HG03432 (cell line): ENCODE results near the gene ARHGAP40.
"Not testable (repeated sequence)": the region's sequence is repeated elsewhere in the genome, so short reads cannot be mapped to it uniquely, and the experiment has no call there.

ENCODE experiments used
- ATAC-seq: cut with Tn5 transposase; IDR thresholded peaks from one replicate; pipeline ENCODE4 v1.9.1; 2021; ENCODE audit warnings: mild to moderate bottlenecking, moderate library complexity; ENCODE audit not compliant: unreplicated experiment

The ARHGAP40 gene

DNA sequence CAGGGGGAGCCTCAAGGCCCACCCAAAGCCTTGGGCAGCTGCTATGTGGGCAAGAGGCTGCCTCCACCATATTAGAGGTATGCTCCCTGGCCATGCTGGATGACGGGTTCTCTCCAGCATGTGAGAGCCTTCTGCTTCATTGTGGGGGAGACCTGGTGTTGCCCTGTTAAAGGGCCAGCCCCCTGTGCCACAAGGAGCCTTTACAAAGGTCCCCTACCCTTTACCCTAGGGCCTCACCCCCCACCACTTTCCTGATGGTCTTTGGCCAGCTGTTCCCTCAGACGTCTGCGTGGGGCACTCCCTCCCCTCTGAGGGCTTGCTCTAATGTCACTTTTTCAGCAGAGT lies 15.5 kb upstream of the ARHGAP40 start:
- ATAC-seq, result no peak

DNA sequence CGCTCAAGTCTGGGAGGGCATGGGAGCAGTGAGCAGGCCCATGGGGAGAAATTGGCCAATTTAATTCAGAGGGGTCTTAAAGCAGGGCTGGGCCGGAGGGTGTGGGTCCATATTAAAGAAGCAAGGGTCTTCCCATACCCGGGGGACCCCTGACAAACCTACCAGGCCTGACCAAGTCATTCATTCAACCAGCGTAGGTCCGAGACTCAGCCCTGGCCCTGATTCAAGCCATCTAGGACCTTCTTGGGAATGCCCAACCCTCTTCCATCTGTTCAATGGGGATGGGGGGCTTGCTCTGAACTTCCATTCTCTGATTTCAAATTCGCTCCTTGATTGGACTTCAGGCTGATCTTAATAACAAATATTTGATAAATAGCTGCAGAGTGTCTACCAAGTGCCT lies 13.3 kb upstream of the ARHGAP40 start:
- no peak for ATAC-seq

DNA sequence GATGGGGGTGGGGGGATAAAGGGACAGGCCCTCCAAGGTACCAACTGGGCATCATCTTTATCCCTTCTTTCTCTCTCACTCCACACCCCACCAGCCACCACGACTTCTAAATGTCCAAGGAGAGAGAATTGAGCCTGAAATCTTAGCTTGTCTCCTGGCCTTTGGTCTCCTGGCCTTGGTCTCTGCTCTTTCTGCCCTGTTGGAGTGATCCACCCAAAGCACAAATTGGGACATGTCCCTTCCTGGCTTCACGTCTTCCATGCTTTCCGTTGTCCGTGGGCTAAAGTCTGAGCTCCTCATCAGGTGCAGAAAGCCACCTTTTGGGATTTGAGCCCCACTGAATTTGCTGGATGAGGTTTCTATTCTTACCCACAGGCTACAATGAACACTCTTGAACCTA lies 12.3 kb upstream of the ARHGAP40 start:
- ATAC-seq, result no peak

DNA sequence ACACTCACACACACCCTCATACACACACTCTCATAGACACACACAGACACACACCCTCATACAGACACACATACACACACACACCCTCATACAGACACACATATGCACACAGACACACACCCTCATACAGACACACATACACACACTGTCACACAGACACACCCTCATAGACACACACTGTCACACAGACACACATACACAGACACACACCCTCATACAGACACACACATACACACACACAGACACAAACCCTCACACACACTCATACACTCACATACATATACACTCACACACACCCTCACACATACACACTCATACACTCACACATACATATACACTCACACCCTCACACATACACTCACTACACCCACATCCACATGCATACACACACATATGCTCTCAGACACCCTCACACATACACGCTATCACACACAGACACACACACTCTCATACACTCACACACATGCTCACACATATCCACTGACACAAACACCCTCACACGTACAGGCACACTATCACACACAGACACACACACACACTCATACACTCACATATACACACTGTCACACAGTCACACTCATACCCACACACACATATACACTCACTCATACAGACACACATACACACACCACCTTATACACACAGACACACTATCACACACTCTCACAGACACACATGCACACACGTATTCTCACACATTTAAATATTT lies 11.5 kb upstream of the ARHGAP40 start:
- no peak for ATAC-seq

DNA sequence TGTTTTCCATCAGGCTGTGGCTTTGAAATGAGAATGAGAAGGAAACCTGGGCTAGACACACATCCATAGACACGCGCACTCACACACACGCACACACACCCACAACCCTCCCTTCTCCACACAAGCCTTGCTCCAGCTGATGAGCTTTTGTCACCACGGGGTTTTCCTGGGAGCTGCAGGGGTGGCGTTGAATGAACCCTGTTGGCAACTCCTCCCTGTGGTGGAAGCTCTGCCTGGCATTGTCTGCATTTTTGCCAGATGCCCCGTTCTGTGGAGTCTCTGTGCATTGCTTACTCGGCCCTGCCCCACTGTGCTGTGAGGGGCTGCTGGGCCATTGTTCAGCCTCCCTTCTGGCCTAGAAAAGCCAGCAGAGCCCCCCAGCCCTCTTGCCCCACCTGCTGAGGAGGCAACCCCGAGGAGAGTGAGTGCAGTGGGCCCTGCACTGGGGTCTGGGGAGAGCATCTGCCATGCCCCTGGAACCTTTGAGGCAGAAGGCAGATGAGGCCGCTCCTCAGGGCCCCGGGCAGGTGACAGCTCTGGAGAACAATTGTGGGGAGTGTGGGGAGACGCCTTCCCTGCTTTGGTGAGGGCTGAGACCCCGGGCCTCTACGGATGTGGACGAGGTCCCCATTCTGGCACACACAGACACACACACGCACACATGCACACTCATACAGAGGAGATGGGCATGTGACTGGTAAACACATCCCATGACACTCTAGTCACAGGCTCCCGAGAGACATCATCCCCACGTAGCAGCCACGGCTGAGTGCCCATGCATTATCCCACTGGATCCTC lies 10.7 kb upstream of the ARHGAP40 start:
- ATAC-seq, result no peak

DNA sequence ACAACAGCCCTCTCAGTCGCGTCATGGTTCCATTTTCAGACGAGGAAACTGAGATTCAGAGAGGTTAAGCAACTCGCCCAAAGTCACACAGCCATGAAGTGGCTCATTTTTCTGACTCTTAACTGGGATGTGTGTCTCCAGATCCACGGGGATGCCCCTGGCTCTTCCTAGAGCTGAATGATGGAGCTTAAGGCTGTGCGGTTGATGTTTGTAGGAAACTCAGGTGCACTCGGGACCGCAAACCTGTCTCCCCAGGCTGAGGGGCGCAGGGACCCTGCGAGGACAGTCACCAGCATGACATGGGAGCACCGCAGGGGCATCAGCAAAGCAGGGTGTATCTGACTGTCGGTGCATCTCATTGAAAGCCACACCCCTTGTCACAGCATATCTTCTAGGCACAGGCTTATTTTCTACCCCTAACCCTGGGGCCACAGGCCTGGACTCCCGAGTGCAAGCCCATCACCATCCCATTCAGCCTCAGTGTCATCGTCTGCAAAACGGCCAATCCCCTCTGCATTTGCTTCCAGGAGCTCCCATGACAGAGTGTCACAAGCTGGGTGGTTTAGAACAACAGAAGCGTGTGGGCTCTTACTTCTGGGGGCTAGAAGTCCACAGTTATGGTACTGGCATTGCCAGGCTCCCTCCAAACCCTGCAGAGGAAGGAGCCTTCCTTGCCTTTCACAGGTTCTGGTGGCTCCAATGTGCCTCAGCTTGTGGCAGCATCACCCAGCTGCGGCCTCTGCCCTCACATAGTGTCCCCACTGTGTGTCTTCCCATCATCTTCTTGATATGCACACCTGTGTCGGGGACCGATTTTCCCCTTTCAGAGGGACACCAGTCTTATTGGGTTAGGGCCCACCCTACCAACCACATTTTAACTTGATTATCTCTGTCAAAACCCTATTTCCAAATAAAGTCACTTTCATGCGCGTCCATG lies 9.9 kb upstream of the ARHGAP40 start:
- ATAC-seq, result no peak

DNA sequence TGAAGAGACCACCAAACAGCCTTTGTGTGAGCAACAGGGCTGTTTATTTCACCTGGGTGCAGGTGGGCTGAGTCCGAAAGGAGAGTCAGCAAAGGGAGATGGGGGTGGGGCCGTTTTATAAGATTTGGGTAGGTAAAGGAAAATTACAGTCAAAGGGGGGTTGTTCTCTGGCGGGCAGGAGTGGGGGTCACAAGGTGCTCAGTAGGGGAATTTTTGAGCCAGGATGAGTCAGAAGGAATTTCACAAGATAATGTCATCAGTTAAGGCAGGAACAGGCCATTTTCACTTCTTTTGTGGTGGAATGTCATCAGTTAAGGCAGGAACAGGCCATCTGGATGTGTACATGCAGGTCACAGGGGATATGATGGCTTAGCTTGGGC lies 9.2 kb upstream of the ARHGAP40 start:
- ATAC-seq, result not testable (repeated sequence)

DNA sequence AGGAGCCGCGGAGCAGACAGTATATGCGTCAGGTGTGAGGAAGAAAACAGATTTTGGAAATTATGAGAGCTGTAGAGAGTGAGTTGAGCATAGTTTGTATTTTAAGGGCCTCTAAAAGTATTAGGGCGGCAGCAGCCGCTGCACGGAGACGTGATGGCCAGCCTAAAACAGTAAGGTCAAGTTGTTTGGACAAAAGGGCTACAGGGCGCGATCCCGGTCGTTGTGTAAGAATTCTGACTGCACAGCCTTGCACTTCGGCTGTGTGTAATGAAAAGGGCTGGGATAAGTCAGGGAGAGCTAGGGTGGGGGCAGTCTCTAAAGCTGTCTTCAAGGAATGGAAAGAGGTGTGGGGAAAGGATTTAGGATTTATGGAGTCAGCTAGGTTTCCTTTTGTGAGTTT lies 7.3 kb upstream of the ARHGAP40 start:
- not testable (repeated sequence) for ATAC-seq

DNA sequence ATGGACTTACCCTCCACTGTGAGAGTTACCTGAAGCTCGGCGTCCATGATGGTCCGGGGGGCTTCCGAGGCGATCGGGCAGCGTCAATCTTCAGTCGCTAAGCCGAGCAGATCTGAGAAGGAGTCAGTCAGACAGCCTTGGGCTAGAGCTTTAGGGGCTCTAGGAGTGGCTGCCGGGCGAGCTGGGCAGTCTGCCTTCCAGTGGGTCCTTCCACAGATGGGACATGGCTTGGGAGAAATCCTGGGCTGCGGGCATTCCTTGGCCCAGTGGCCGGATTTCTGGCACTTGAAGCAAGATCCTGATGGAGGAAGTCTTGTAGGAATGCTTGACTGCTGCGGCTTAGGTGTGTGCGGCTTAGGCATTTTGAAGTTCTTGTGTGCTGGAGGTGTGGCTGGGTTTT lies 5.7 kb upstream of the ARHGAP40 start:
- not testable (repeated sequence) for ATAC-seq

DNA sequence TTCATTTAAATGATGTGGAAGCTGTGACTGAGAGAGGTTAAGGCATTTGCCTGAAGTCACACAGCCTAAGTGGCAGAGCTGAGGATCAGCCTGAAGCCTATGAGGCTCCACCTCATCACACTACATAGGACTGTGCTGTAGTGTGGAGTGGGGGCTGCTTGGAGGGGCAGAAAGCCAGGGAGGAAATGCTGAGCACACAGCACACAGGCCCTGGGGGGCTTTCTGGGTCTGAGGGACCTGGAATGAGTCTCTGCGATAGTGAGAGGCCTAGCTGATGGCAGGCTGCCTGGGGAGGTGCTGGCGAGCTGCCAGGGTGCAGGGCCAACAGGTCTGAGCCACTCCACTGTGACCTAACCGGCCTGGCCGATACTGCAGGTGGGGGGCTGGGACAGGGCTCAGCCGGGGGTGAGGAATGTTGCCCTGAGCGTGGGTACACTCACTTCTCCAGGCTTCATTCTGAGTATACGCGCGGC lies 2.2 kb upstream of the ARHGAP40 start:
- no peak for ATAC-seq

DNA sequence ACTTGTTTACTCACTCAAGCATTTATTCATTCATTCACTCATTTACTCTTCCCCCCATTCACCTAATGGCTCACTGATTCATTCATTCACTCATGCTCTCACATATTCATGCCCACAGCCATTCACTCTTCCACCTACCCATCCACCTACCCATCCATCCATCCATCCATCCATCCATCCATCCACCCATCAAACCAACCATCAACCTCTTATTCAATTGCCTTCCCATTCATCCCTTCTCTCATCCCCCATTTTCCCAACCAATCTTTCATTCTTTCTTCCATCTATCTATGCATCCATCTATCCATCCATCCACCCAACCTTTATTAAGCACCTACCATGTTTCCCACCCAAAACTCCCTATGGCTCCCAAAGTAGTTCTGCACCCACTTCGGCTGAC lies 1.6 kb upstream of the ARHGAP40 start:
- no peak for ATAC-seq

DNA sequence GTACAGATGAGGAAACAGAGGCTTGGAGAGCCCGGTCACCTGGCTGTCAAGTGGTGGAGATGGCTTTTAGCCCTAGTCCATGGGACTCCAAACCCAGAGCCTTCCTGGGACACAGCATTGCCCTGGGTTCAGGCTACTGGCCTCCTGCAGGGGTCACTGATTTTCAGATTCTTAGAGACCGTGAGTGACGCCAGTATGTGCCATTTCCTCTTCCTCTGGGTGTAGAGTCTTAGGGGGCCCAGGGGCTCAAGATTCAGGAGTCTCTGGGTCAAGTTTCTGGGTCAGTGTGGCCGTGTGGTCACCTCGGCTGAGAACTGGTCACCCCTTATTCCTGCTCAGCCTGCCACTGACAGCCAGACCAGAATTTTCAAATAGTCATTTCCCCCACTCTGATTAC lies 574 bp downstream of the ARHGAP40 start:
- ATAC-seq, result no peak

DNA sequence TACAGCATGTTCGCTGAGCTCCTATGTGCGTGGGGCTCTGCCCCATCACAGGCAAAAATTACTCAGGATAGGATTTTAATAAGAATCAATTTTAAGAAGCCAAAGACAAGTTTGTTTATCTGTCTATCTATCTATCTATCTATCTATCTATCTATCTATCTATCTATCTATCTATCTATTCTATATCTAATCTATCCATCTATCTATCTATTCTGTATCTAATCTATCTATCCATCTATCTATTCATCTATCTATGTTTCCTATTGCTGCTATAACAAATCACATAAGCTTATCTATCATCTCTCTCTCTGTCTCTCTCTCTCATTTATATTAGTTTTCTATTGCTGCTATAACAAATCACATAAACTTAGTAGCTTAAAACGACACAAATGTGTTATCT lies 1.7 kb downstream of the ARHGAP40 start:
- no peak for ATAC-seq

DNA sequence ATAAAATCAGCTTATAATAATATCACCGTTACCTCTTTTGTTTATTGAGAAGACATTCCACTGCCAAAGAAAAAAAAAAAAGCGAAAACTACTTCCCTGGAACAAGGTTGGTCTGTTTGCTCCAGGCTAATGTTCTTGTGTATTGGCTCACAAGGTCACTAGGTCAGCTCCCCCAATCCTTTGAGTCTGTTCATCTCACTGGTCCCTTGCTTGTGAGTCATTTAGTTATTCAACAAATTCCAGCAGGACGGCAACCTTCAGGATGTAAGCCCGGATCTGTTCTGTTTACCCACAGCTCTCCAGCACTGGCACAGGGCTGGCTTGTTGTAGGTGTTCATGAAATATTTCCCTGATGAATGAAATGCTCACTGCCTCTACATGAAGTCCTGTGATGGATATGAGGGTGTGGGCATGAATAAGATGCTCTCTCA lies 3.3 kb downstream of the ARHGAP40 start:
- no peak for ATAC-seq

DNA sequence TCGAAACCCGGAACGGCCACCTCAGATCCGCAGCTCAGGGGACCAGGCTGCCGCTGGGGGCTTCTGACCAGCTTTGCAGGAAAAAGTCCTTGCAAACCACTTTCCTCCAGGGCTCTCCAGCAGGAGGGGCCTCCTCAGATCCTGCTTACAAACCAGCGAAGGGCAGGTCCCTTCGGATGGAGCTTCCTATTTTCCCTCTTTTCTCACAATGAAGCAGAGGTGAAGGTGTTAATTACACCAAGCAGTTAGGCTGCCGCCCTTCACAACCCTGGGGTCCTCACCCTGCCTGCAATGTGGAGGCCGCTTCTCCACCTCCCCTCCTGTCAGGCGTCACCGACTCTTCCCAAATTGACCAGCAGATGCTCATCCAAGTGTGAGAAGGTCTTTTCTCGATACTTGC lies 5.7 kb downstream of the ARHGAP40 start:
- ATAC-seq, result no peak

DNA sequence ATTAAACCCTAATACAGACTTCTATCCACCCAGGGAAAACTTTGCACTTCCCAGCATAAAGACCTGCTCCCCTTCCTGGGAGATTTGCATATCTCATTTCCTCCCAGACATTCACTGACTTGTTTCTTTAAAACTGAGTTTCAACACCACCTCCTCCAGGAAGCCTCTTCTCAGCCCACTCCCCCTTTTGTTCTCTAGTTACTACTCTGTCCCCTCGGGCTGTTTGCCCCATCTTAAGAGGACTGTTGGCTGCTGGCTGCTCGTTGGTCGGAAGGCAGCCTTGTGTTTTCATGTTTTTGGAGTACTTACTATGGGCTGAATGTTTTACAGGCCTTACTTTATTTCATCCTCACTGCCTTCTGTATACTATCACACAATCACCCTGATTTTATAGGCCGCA lies 6.6 kb downstream of the ARHGAP40 start:
- ATAC-seq, result no peak

DNA sequence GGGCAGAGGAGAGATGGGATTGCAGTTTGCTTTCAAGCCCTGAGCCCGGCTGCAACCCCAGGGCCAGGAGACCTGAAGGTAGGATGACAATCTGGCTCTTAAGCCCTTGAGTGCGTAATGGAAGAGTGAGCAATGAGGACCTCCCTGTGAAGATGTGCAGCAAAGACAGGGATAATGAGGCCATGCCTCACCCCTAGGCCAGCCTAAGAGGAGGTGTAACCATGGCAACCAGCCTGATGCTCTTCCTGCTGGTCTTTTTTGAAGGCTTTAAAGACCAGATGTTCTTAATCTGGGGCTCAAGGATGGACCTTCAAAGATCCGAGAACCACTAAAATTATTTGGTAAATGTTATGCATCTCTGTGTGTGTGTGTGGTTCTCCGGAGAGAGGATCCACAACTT lies 8.2 kb downstream of the ARHGAP40 start:
- no peak for ATAC-seq

DNA sequence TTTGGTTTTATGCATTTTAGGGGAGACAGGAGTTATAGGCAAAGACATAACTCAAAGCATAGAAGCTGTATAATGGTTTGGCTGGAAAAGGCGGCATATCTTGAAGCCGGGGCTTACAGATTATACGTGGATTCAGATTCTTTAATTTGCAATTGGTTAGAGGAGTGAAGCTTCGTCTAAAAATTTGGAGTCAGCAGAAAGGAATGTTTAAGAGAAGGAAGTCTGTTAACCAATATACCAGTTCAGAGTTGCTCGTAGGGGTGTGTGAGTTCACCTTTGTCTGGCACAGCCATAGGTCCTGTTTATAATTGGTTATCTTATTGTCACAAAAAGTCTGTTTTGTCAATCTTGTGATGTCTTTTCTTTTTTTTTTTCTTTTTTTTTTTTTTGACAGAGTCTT lies 8.9 kb downstream of the ARHGAP40 start:
- ATAC-seq, result no peak

DNA sequence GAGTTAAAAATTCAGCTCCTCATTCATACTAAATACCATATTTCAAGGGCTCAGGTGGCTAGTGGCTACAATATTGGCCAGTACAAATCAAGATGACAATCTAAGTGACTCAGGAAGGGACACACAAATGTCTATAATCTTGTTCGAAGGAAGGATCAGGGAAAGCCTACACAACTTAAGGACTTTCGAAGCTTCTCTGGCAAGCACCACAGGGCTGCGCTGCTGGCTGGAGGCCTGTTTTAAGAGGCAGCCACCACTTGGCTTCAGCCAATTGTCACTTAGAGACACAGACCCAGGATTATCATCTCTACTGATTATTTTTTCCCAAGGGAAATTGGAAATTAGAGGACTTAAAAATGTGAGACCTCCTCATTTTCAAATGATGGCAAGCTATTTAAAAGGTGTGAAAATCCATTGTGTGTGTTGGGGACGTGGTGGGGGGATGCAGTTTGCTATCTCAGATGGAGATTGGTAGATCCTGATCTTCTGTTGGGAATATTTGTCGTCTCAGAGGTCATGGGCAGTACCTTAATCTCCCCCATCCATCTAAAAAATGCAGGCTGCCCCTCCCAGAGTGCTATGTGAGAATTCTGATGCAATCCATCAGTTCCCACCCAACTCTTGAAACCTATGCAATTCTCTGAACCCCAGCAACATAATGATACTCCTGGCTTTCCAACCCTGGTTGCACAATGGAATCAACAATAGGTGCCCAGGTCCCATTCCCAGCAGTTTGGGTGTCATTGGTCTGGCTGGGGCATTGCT lies 11.3 kb downstream of the ARHGAP40 start:
- ATAC-seq, result no peak

DNA sequence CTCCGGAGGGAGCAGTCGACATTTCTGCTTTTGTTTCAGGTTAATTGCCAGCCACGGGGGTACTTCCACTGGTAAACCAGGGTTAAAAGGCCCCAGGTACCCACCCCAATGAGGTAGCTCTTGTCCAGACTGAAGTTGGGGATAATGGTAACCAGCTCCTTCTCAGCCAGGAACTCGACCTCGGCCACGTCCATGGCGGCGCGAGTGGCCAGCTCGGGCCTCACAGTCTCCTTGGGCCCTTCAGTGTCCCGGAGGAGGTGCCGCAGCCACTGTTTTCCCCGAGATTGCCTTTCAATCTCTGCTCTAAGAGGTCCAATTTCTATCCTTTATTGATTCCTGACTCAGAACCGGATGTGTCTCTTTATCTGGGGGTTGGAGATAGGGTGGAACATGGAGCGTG lies 13.7 kb downstream of the ARHGAP40 start:
- no peak for ATAC-seq

DNA sequence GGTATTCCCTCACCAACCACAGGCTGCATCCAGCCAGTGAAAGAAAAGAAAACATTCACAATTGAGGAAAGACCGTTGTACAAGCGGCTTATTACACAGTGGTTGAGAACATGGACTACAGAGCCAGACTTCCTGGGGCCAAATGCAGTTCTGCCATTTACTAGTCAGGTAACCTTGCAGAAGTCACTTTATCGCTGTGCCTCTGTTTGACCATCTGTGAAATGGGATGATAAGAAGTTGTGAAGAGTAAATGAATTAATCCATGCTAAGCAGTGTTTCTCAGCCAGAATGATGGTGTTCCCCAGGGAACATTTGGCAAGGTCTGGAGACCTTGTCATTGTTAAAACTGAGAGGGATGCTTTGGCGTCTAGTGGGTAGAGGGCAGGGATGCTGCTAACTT lies 14.8 kb downstream of the ARHGAP40 start:
- no peak for ATAC-seq
